ENCODE results near the gene S100PBP.

Gene S100PBP

GRCh38 chr1:32874860-32875752 lies 57.7 kb downstream of the S100PBP start:
- DNase-seq: no peak
- no peaks in the 10 kb centered on the region for H3K27me3 ChIP-seq
- H3K4me1 ChIP-seq: no peaks in the 10 kb centered on the region
- no peaks in the 10 kb centered on the region for H3K36me3 ChIP-seq
- no peak overlapping the region for H3K4me3 ChIP-seq (ENCODE audit: low read depth, low read length)
- no peaks in the 10 kb centered on the region for H3K9me3 ChIP-seq
- TF ChIP-seq, protein P1, sequence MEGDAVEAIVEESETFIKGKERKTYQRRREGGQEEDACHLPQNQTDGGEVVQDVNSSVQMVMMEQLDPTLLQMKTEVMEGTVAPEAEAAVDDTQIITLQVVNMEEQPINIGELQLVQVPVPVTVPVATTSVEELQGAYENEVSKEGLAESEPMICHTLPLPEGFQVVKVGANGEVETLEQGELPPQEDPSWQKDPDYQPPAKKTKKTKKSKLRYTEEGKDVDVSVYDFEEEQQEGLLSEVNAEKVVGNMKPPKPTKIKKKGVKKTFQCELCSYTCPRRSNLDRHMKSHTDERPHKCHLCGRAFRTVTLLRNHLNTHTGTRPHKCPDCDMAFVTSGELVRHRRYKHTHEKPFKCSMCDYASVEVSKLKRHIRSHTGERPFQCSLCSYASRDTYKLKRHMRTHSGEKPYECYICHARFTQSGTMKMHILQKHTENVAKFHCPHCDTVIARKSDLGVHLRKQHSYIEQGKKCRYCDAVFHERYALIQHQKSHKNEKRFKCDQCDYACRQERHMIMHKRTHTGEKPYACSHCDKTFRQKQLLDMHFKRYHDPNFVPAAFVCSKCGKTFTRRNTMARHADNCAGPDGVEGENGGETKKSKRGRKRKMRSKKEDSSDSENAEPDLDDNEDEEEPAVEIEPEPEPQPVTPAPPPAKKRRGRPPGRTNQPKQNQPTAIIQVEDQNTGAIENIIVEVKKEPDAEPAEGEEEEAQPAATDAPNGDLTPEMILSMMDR (IDR thresholded peaks at IDR 0.05; ENCODE audit: low read depth, low read length): no peak

DNA sequence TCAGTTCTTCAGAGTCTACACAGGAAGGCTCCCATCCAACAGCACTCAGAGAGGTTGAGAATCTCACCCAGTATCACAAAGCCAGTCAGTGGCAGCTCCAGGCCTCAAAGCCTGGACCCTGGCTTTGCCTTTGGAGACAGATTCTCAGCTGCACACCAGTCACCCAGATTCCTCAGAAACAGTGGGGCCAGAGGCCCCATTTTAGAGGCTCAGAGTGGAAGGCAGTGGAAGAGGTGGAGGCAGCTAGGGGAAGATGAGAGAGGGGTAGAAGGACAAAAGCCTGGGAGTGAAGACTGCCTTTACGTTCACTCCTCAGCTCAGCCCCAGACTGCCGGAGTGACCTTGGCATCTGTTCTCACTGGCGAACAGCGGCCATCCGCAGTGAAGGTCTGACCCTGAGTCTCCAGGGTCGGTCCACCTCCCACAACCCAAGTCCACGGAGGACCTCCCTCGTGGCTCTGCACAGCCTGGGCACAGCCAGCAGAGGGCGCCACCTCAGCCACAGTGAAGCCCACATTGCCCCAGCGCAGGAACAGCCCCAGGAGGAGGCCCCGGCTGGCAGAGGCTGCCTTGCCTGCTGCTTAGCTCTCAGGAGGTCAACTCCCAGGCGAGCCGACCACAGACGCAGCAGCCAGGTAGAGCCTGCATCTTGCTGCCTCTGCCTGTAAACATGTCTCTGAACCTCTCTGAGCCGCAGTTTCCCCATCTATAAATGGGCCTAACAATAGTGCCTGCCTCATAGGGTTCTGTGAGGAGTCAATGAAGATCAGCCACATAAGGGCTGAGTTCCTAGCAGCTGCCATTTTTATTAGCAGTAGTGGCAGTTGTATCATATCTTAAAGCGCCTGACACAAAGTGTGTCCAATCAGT lies 59.1 kb downstream of the S100PBP start:
- Histone ChIP-seq H3K27me3 (no peaks in the 10 kb centered on the region), H3K9me3 (no peaks in the 10 kb centered on the region), H3K36me3 (no peaks in the 10 kb centered on the region), H3K4me3 (ENCODE audit: low read depth, low read length) (no peak overlapping the region), H3K4me1 (no peaks in the 10 kb centered on the region)
- DNase-seq: peak; percentile 59
- TF ChIP-seq, protein P1 (IDR thresholded peaks at IDR 0.05; ENCODE audit: low read depth, low read length): peak; percentile 76

GRCh38 chr1:32877211-32878110 lies 60.0 kb downstream of the S100PBP start:
- TF ChIP-seq, protein P1 (IDR thresholded peaks at IDR 0.05; ENCODE audit: low read depth, low read length): no peak

GRCh38 chr1:32878183-32878582 lies 60.7 kb downstream of the S100PBP start:
- H3K9me3 ChIP-seq: no peaks in the 10 kb centered on the region
- TF ChIP-seq, protein P1 (IDR thresholded peaks at IDR 0.05; ENCODE audit: low read depth, low read length): no peak
- H3K27me3 ChIP-seq: no peaks in the 10 kb centered on the region
- DNase-seq: no peak
- H3K4me3 ChIP-seq (ENCODE audit: low read depth, low read length): no peak overlapping the region
- H3K36me3 ChIP-seq: no peaks in the 10 kb centered on the region
- no peaks in the 10 kb centered on the region for H3K4me1 ChIP-seq

More at GRCh38 chr1:32877211-32878110, 60.0 kb downstream of the S100PBP start:
- Histone ChIP-seq H3K4me3 (ENCODE audit: low read depth, low read length) (no peak overlapping the region), H3K36me3 (no peaks in the 10 kb centered on the region), H3K9me3 (no peaks in the 10 kb centered on the region), H3K4me1 (no peaks in the 10 kb centered on the region), H3K27me3 (no peaks in the 10 kb centered on the region)
- no peak for DNase-seq

GRCh38 chr1:32878637-32879041 lies 61.2 kb downstream of the S100PBP start:
- Histone ChIP-seq H3K27me3 (no peaks in the 10 kb centered on the region), H3K4me3 (ENCODE audit: low read depth, low read length) (no peak overlapping the region), H3K4me1 (no peaks in the 10 kb centered on the region), H3K36me3 (no peaks in the 10 kb centered on the region), H3K9me3 (no peaks in the 10 kb centered on the region)
- DNase-seq: no peak
- TF ChIP-seq, protein P1 (IDR thresholded peaks at IDR 0.05; ENCODE audit: low read depth, low read length): no peak

All from BE2C (cell line).